Measurements from ENCODE around the gene B3GAT1.

- TF ChIP-seq, protein P1, sequence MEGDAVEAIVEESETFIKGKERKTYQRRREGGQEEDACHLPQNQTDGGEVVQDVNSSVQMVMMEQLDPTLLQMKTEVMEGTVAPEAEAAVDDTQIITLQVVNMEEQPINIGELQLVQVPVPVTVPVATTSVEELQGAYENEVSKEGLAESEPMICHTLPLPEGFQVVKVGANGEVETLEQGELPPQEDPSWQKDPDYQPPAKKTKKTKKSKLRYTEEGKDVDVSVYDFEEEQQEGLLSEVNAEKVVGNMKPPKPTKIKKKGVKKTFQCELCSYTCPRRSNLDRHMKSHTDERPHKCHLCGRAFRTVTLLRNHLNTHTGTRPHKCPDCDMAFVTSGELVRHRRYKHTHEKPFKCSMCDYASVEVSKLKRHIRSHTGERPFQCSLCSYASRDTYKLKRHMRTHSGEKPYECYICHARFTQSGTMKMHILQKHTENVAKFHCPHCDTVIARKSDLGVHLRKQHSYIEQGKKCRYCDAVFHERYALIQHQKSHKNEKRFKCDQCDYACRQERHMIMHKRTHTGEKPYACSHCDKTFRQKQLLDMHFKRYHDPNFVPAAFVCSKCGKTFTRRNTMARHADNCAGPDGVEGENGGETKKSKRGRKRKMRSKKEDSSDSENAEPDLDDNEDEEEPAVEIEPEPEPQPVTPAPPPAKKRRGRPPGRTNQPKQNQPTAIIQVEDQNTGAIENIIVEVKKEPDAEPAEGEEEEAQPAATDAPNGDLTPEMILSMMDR (conservative IDR thresholded peaks at IDR 0.05 in 1 of 2, IDR thresholded peaks at IDR 0.05 in 1 of 2; ENCODE audit: extremely low read depth in 1 of 2, insufficient read depth in 1 of 2, low read depth in 1 of 2, low read length in 2 of 2), result no peak
- TF ChIP-seq EZH2 (IDR thresholded peaks at IDR 0.05; ENCODE audit: borderline replicate concordance, low read length), result no peak
These were observed 49.7 kb downstream of the B3GAT1 start for GRCh38 chr11:134362192-134362901.

All from mammary epithelial cell (primary cell).